ENCODE measurements around the gene IL1R2.

Gene IL1R2

GRCh38 chr2:101991721-101992145, at the start of gene IL1R2:
TSS of gene IL1R2 (plus strand) at chr2:101991960. CDS start at chr2:102008576, 16,616 bp downstream.
- DNase-seq (ENCODE audit: low read depth) = no peak

- DNase-seq (ENCODE audit: low read depth) = no peak
Measured at GRCh38 chr2:101942851-101943250, 48.9 kb upstream of the IL1R2 start.

GRCh38 chr2:101946372-101947039, 45.3 kb upstream of the IL1R2 start:
- DNase-seq (ENCODE audit: low read depth) = no peak

GRCh38 chr2:101947374-101947773, 44.4 kb upstream of the IL1R2 start:
- DNase-seq (ENCODE audit: low read depth) = no peak

GRCh38 chr2:101948625-101949155, 43.1 kb upstream of the IL1R2 start:
- DNase-seq (ENCODE audit: low read depth) = no peak

GRCh38 chr2:101949304-101949703, 42.5 kb upstream of the IL1R2 start:
- DNase-seq (ENCODE audit: low read depth) = no peak

- no peak for DNase-seq (ENCODE audit: low read depth)
Measured at GRCh38 chr2:101951296-101951695, 40.5 kb upstream of the IL1R2 start.

GRCh38 chr2:101952551-101952950, 39.2 kb upstream of the IL1R2 start:
- no peak for DNase-seq (ENCODE audit: low read depth)

GRCh38 chr2:101956465-101957438, 35.0 kb upstream of the IL1R2 start:
- DNase-seq (ENCODE audit: low read depth) = peak; percentile 56

- DNase-seq (ENCODE audit: low read depth) = peak; percentile 77
Measured at GRCh38 chr2:101958061-101958460, 33.7 kb upstream of the IL1R2 start.

- no peak for DNase-seq (ENCODE audit: low read depth)
Measured at GRCh38 chr2:101960819-101961337, 30.9 kb upstream of the IL1R2 start.

GRCh38 chr2:101961338-101962191, 30.2 kb upstream of the IL1R2 start:
- peak; percentile 98 for DNase-seq (ENCODE audit: low read depth)

- no peak for DNase-seq (ENCODE audit: low read depth)
Measured at GRCh38 chr2:101962309-101962708, 29.5 kb upstream of the IL1R2 start.

GRCh38 chr2:101963198-101963597, 28.6 kb upstream of the IL1R2 start:
- DNase-seq (ENCODE audit: low read depth) = no peak

GRCh38 chr2:101967826-101968513, 23.8 kb upstream of the IL1R2 start:
- DNase-seq (ENCODE audit: low read depth) = peak; percentile 63

- DNase-seq (ENCODE audit: low read depth) = no peak
Measured at GRCh38 chr2:101969723-101970122, 22.0 kb upstream of the IL1R2 start.

GRCh38 chr2:101970901-101971300, 20.9 kb upstream of the IL1R2 start:
- no peak for DNase-seq (ENCODE audit: low read depth)

GRCh38 chr2:101971836-101972235, 19.9 kb upstream of the IL1R2 start:
- no peak for DNase-seq (ENCODE audit: low read depth)

GRCh38 chr2:101972621-101973434, 18.9 kb upstream of the IL1R2 start:
- DNase-seq (ENCODE audit: low read depth) = peak; percentile 85

- no peak for DNase-seq (ENCODE audit: low read depth)
Measured at GRCh38 chr2:101974663-101975062, 17.1 kb upstream of the IL1R2 start.

Data from stromal cell of bone marrow (primary cell).